Activated T-cell treated with anti-CD3 and anti-CD28 coated beads, Interleukin-2, amount 50 U/mL, for 72 hours (primary cell): ENCODE data around the gene SOWAHC. TPM values are rescaled to one million over a fixed set of nuclear protein-coding genes. Genes with fewer than 3 reads are reported as not detected.

Experiments
- ATAC-seq, 2 donors: fragments of 150-1000 bp; cut with Tn5 transposase; replicated peaks in 1 of 2; 2 replicates each; pipeline ENCODE4 v1.10.0; 2021; ENCODE audit warnings: moderate library complexity in 2 of 2, mild to moderate bottlenecking in 1 of 2
- DNase-seq, 2 donors: peaks; one replicate each; pipeline ENCODE4 v3.0.0; 2021 to 2022; ENCODE audit warnings: mixed read lengths in 1 of 2
- H3K27ac Mint-ChIP-seq: one replicate; pipeline ENCODE4 v1.8.0; 2022; ENCODE audit warnings: mild to moderate bottlenecking, moderate library complexity, mixed read lengths
- H3K27me3 Mint-ChIP-seq: one replicate; pipeline ENCODE4 v1.8.0; 2022; ENCODE audit warnings: low read depth, mixed read lengths
- H3K36me3 Mint-ChIP-seq, 2 donors: one replicate each; pipeline ENCODE4 v1.8.0; 2022; ENCODE audit warnings: mixed read lengths in 2 of 2, mild to moderate bottlenecking in 1 of 2; ENCODE audit not compliant: insufficient read depth in 2 of 2
- H3K4me1 Mint-ChIP-seq: one replicate; pipeline ENCODE4 v1.8.0; 2022; ENCODE audit warnings: low read depth, mixed read lengths
- H3K4me3 Mint-ChIP-seq, 2 donors: one replicate each; pipeline ENCODE4 v1.8.0; 2022; ENCODE audit warnings: mild to moderate bottlenecking in 2 of 2, mixed read lengths in 2 of 2, moderate library complexity in 2 of 2
- H3K9me3 Mint-ChIP-seq, 2 donors: one replicate each; pipeline ENCODE4 v1.8.0; 2022; ENCODE audit warnings: mixed read lengths in 2 of 2
- total RNA-seq, 2 donors: library from RNA; stranded (reverse); gene quantifications; one replicate each; pipeline ENCODE4 v1.2.3, GENCODE V29; 2022

Gene SOWAHC
- total RNA-seq, 2 donors from 2014 or later = 0.99 to 1.7 TPM

- Mint-ChIP-seq H3K4me3 (no peak overlapping the region), H3K36me3 (no peaks in the 10 kb centered on the region), H3K27ac (no peak overlapping the region), H3K27me3 (peaks cover 33% of the 10 kb centered on the region), H3K4me1 (no peaks in the 10 kb centered on the region), H3K9me3 (no peaks in the 10 kb centered on the region)
- no peak for ATAC-seq
- DNase-seq = no peak
Measured at GRCh38 chr2:109663721-109664120, 49.6 kb downstream of the SOWAHC start.

- Mint-ChIP-seq H3K4me3 (no peak overlapping the region), H3K27ac (no peak overlapping the region), H3K36me3 (no peaks in the 10 kb centered on the region), H3K9me3 (no peaks in the 10 kb centered on the region), H3K27me3 (peaks cover 39% of the 10 kb centered on the region), H3K4me1 (no peaks in the 10 kb centered on the region)
- ATAC-seq = no peak
- no peak for DNase-seq
Measured at GRCh38 chr2:109666466-109666865, 52.3 kb downstream of the SOWAHC start.

Other genes with a start within 250 kb of the SOWAHC start
- 1 to 10 TPM; 1.5 to 7.2 TPM for gene SEPTIN10, start 398 bp upstream of the SOWAHC start, total RNA-seq
- gene RGPD5, start 179.9 kb downstream of the SOWAHC start, total RNA-seq = 10 to 100 TPM; 53.2 to 65.1 TPM